GM12801 (cell line): ENCODE measurements around the gene UBE2L3.

Source experiments
- TF ChIP-seq, protein P1 (sequence below): IDR thresholded peaks from one replicate; pipeline ENCODE4 v1.5.1; 2011; ENCODE audit warnings: control low read depth; ENCODE audit not compliant: insufficient read length; ENCODE audit errors: extremely low read depth

Gene UBE2L3

DNA sequence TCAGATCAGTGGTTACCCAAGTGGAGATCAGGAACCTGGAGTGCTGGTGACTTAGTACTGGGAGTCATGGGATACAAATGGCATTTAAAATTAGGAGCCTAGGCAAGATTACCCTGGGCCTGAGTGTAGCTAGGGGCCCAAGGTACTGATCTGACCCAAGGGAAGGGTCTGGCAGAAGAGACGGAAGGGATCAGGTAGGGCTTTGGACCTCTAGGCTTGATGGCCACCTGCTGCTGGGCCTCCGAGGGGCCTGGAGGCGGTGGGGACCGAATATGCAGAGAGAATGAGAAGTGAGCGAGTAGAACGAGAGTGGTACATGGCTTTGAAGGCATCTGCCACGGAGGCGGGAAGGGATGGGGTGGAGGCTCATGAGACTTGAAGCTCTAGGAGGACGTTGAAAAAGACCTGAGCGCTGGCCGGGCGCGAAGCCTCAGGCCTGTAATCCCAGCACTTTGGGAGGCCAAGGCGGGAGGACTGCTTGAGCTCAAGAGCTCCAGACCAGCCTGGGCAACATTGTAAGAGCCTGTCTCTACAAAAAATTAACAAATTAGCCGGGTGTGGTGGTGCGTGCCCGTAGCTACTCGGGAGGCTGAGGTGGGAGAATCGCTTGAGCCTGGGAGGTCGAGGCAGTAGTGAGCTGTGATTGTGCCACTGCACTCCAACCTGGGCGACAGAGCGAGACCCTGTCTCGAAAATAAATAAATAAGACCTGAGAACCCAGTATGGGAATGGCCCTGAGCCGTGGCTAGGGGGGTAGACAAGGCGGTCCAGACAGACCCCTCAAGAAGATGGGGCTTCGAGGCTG lies 97.7 kb downstream of the UBE2L3 start:
- TF ChIP-seq, protein P1, sequence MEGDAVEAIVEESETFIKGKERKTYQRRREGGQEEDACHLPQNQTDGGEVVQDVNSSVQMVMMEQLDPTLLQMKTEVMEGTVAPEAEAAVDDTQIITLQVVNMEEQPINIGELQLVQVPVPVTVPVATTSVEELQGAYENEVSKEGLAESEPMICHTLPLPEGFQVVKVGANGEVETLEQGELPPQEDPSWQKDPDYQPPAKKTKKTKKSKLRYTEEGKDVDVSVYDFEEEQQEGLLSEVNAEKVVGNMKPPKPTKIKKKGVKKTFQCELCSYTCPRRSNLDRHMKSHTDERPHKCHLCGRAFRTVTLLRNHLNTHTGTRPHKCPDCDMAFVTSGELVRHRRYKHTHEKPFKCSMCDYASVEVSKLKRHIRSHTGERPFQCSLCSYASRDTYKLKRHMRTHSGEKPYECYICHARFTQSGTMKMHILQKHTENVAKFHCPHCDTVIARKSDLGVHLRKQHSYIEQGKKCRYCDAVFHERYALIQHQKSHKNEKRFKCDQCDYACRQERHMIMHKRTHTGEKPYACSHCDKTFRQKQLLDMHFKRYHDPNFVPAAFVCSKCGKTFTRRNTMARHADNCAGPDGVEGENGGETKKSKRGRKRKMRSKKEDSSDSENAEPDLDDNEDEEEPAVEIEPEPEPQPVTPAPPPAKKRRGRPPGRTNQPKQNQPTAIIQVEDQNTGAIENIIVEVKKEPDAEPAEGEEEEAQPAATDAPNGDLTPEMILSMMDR = no peak

DNA sequence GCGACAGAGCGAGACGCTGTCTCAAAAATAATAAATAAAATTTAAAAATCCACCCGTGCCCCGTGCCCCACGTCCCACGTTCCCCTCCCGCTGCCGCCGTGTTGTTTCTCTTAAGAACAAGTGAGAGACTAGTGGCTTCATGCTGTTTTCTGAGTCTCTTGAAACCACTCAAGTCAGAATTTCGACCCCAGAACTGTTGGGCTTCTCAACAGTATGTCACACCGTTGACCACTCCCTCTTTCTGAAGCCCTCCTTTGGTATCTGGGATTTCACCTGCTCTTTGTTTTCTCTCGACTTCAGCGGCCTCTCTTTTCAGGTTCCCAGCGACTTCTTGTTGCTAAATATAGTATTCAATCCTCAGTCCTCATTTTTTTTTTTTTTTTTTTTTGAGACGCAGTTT lies 99.3 kb downstream of the UBE2L3 start:
- TF ChIP-seq, protein P1 = no peak

DNA sequence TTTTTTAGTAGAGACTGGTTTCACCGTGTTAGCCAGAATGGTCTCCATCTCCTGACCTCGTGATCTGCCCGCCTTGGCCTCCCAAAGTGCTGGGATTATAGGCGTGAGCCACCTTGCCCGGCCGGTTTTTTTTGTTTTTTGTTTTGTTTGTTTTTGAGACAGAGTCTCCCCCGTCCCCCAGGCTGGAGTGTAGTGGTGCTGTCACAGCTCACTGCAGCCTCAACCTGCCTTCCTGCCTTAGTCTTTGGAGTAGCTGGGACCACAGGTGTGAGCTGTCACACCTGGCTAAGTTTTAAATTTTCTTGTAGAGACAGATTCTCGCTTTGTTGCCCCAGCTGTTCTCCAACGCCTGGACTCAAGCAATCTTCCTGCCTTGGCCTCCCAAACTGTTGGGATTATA lies 101.5 kb downstream of the UBE2L3 start:
- TF ChIP-seq, protein P1 = no peak

DNA sequence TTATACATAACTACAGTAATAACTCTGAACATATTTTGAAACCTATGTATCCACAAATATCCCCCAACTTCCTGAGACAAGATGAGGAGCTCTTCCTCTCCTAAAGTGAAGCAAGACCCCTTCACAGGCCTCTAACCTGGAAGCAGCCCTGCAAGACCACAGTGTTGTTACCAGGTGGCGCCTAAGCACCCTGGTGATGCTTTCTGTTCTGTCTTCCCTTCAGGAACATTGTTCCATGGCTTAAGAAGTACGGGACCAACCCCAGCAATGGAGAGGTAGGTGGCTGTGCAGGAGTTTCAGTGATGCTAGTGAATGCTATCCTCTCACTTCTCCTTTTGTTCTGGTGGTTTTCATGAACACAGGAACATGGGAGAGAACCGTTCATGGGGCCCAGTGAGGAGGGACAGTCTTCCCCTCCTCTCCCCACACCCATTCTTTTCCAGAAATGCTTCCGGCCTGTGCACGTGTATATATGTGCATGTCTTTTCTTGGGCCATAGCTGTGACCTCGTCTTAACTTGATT lies 104.7 kb downstream of the UBE2L3 start:
- TF ChIP-seq, protein P1 = no peak
